Mucosa of descending colon (tissue), 3 donors: ENCODE measurements around the gene HDGF. TPM values are rescaled to one million over a fixed set of nuclear protein-coding genes. Genes with fewer than 3 reads are reported as not detected.

Experiments used
- ATAC-seq: fragments of 200-7000 bp; cut with Tn5 transposase; one replicate; pipeline ENCODE4 v1.9.1; 2020; ENCODE audit warnings: mild to moderate bottlenecking, moderate library complexity
- DNase-seq, 3 donors: peaks; one replicate each; pipeline ENCODE4 v3.0.0-alpha.2; 2020
- H3K36me3 ChIP-seq: fragments of 200-600 bp; one replicate; pipeline ENCODE4 v1.8.0; 2021; ENCODE audit warnings: low read depth, mild to moderate bottlenecking
- H3K4me1 ChIP-seq: fragments of 200-600 bp; one replicate; pipeline ENCODE4 v1.8.0; 2021; ENCODE audit warnings: low read depth, mild to moderate bottlenecking
- H3K4me3 ChIP-seq: fragments of 200-600 bp; one replicate; pipeline ENCODE4 v1.8.0; 2021; ENCODE audit warnings: mild to moderate bottlenecking
- H3K9me3 ChIP-seq: fragments of 200-600 bp; one replicate; pipeline ENCODE4 v1.8.0; 2021; ENCODE audit warnings: mild to moderate bottlenecking
- CTCF ChIP-seq: fragments of 200-600 bp; IDR thresholded peaks from one replicate; pipeline ENCODE4 v1.8.0; 2022; ENCODE audit warnings: antibody characterized with exemption, mild to moderate bottlenecking
- intact Hi-C, 2 donors: fragments of 100-400 bp; cut with DNase I in 1 of 2; cut with micrococcal nuclease in 1 of 2; formaldehyde crosslinking; loops; one replicate each; pipeline versions ENCODE4 v1.11.0 to v1.11.1; 2022; cut with DNase I, micrococcal nuclease
- total RNA-seq, 3 donors: library from RNA; stranded (reverse); fragmentation: NEBNext Ultra II Directional in 2 of 3; extraction: Animal tissue kit (Norgen Biotek cat#: 25700) in 2 of 3; gene quantifications; one replicate each; pipeline versions ENCODE4 v1.2.1 to v1.2.4, GENCODE V29; 2021 to 2023
- donor health status: DM: no; HTN: no; CAD: no; lungs with moderate emphysema.
- donor health status: DM: no; HTN: no; CAD: no.
- donor health status: DM: no; HTN: yes; CAD: no.

The HDGF gene
- total RNA-seq, 3 donors from 2014 or later: 196 to 264 (median 221) TPM

GRCh38 chr1:156794506-156795373 is 43.3 kb upstream of the HDGF start:
- DNase-seq (no peak), ATAC-seq (no peak)
- Histone ChIP-seq H3K9me3 (no peaks in the 10 kb centered on the region), H3K4me1 (no peaks in the 10 kb centered on the region), H3K36me3 (no peaks in the 10 kb centered on the region), H3K4me3 (no peak overlapping the region)
- intact Hi-C loops: loop anchor here in 1 of 2 donors (5.0 kb wide), 1 partner anchor 68 kb away; the partner anchor contains the start of gene NTRK1
- TF ChIP-seq CTCF: no peak

- ATAC-seq (no peak), DNase-seq (no peak)
- H3K4me3 ChIP-seq: no peak overlapping the region
- no peak for TF ChIP-seq CTCF
- H3K9me3 ChIP-seq: no peaks in the 10 kb centered on the region
- peaks cover 11% of the 10 kb centered on the region for H3K36me3 ChIP-seq
- no peaks in the 10 kb centered on the region for H3K4me1 ChIP-seq
- intact Hi-C loops: no loop called here
These were observed 38.3 kb upstream of the HDGF start for GRCh38 chr1:156789621-156790318.

- Histone ChIP-seq H3K9me3 (no peaks in the 10 kb centered on the region), H3K4me3 (no peak overlapping the region), H3K36me3 (peaks cover 11% of the 10 kb centered on the region), H3K4me1 (no peaks in the 10 kb centered on the region)
- intact Hi-C loops: no loop called here
- DNase-seq: no peak
- no peak for ATAC-seq
- TF ChIP-seq CTCF: no peak
These were observed 36.7 kb upstream of the HDGF start for GRCh38 chr1:156788136-156788535.

GRCh38 chr1:156786640-156787039 is 35.2 kb upstream of the HDGF start:
- no peak for ATAC-seq
- DNase-seq: no peak

GRCh38 chr1:156785458-156785857 is 34.0 kb upstream of the HDGF start:
- no peak for DNase-seq
- intact Hi-C loops: no loop called here
- no peak overlapping the region for H3K4me3 ChIP-seq
- peaks cover 11% of the 10 kb centered on the region for H3K36me3 ChIP-seq
- H3K9me3 ChIP-seq: no peaks in the 10 kb centered on the region
- TF ChIP-seq CTCF: no peak
- no peak for ATAC-seq
- H3K4me1 ChIP-seq: no peaks in the 10 kb centered on the region

More at GRCh38 chr1:156786640-156787039, 35.2 kb upstream of the HDGF start:
- no peaks in the 10 kb centered on the region for H3K9me3 ChIP-seq
- intact Hi-C loops: no loop called here
- H3K36me3 ChIP-seq: peaks cover 11% of the 10 kb centered on the region
- H3K4me3 ChIP-seq: no peak overlapping the region
- H3K4me1 ChIP-seq: no peaks in the 10 kb centered on the region
- no peak for TF ChIP-seq CTCF
